SW 1271 (cell line): ENCODE data around the gene MXI1.

ENCODE experiments used
- DNase-seq, 2 experiments: peaks; one replicate each; lab custom pipeline; 2025; lab: John Stamatoyannopoulos, UW

MXI1 gene

DNA sequence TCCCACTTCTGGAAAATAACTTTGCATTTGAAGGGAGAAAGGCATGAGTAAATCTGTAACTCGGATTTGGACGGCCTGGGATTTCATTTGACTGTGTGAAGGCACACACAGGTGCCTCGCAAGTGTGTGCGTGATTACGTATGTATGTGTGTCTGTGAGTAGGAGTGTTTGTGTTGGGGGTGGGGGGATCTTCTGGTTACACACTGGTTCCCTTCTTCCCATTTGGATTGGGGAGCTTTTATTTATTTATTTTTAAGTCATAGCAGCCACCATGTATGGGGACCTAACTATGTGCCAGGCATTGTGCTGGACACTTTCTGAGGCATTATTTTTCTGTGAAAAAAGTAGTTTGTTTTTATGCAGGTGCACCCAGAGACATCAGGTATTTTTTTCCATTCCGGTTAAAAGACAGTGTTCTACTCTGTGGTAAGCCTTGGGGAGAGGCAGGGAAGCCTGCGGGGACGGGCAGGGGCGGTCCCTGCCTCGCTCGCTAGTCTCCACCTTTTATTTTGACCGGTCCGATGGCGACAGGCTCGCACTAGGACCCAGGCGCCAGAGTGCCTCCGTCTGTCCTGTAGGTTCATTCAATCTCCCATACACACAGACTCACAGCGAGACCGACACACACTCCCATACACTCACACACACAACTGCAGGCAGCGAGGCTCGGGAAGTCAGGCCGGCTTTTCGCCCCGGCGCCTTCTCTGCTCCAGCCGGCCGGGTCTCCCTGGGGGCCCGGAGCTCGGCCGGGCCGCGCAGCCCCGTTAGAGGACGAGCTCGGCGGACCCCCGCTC lies at the start of gene MXI1:
MXI1 (plus strand) TSS at position 595 of the 794 bp plus-strand sequence. CDS start 204 bp downstream, outside the sequence.
- peak; percentile 51 to 68 for DNase-seq

GRCh38 chr10:110158051-110159005 lies 49.1 kb upstream of the MXI1 start:
- no peak for DNase-seq

DNA sequence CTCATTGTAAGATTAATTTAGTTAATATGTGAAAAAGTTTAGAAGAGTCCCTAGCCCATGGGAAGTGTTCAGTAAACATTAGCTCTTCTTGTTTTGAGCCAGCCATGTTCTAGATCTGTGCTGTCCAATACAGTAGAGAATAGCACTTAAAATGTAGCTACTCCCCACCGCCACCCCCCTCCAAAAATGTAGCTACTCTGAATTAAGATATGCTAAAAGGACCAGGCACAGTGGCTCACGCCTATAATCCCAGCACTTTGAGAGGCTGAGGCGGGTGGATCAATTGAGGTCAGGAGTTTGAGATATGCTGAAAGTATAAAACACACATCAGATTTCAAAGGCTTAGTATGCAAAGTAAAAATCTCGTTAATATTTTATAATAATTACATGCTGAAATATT lies 47.3 kb upstream of the MXI1 start:
- DNase-seq = no peak

- DNase-seq = no peak
These were observed 46.9 kb upstream of the MXI1 start for GRCh38 chr10:110160522-110160921.

DNA sequence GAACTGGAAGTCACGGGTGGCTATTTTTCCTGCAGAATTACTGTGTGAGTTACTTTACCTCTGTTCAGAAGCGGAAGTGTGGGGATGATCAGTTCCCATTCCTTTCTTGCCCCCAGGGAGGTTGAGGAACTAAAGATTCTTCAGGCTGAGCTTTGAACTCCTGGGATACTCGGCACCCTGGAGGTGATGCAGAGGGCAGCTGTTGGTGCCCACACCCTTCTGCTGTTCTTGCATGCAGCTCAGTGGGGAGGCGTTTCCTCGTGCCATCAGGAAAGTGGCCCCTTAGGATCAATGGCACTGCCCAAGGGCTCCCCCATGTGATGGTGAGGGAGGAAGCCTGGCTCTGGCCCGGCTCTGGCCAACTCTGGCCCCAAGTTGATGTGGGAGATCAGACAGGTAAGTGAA lies 44.7 kb upstream of the MXI1 start:
- DNase-seq = no peak

DNA sequence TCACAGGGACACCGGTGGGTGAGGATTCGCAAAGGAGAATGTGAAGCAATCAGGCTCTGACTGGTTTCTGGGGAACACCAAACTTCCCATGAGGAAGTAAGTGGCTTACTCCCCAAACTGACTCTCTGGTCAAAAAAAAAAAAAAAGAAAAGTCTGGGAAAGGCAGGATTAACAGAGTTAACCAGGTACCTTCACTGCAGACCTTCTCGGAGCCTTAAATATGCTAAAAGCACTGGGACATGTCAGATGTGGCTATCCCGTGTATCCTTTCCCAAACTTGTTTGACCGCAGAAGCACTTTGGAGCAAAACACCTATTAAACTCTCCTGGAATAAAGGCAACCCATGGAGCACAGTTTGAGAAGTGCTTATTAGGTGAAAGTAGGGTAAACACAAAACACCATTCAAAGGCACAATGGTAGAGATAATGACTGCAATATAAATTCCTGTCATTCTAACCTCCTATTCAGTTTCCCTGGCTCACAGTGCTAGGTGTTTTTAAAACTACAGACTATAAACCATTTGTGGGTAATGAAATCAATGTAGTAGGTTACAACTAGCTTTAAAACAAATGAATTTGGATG lies 44.1 kb upstream of the MXI1 start:
- DNase-seq = no peak

DNA sequence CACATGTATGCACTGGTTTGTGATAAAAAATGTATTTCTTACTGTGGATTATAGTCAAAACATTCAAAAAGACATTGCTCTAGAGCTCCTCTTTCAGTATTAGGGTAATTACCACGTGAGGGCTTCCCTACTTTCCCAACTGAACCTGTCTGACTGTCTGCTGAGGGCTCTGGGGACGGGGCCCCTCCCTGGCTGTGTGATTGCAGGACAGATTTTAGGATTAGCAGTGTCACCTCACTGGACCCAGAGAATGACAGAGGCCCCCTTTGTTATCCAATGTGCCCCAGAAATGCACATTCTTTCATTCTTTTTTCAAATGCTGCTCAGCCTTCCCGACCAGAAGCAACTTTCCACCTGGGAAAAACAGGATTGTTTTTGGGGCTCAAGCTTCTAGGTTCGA lies 43.6 kb upstream of the MXI1 start:
- DNase-seq = no peak

- no peak for DNase-seq
These were observed 42.2 kb upstream of the MXI1 start for GRCh38 chr10:110165239-110165638.

- DNase-seq = no peak
These were observed 40.3 kb upstream of the MXI1 start for GRCh38 chr10:110167149-110167548.

GRCh38 chr10:110168601-110169481 lies 38.6 kb upstream of the MXI1 start:
- DNase-seq = no peak

DNA sequence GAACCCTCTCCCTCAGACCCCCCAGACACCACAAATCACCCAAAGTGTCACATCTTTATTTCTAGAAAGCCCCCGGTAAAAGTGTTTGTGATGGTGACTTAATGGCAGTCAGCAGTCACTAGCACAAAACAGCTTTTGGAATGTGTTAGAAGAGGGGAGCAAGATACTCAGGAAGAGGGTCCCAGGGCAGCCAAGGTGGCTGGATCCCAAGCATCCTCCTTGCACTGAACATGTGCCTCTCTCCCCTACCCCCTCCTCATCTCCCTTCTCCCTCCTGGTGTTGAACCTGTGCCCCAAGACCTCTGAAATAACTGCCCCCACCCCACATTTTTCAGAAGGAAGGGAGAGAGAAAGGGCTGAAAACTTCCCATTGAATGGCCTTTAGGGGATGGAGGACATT lies 37.8 kb upstream of the MXI1 start:
- no peak for DNase-seq

GRCh38 chr10:110170142-110170971 lies 37.0 kb upstream of the MXI1 start:
- DNase-seq = no peak

- DNase-seq = no peak
These were observed 36.4 kb upstream of the MXI1 start for GRCh38 chr10:110171032-110171431.

DNA sequence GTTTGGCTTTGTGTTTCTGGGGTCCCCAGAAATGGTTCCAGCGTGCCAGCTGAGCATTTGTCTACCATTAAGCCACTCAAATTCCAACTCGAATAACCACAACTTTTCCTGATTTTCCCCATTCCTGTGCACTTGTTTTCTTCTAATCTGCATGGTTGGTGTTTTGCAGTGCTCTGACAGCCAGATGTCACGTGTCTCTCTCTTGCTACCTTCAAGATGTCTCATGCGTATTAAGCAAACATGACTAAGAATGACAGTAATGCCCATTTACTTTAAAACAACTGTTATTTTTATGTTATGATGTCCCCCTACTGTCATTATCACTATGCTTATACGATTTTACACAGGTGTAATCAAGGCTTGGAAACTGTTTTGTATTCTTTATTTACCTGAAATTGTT lies 35.2 kb upstream of the MXI1 start:
- no peak for DNase-seq

- no peak for DNase-seq
These were observed 33.2 kb upstream of the MXI1 start for GRCh38 chr10:110174201-110174600.

GRCh38 chr10:110174816-110175215 lies 32.6 kb upstream of the MXI1 start:
- DNase-seq = no peak

- DNase-seq = no peak
These were observed 32.0 kb upstream of the MXI1 start for GRCh38 chr10:110175406-110175805.

- DNase-seq = no peak
These were observed 31.0 kb upstream of the MXI1 start for GRCh38 chr10:110176141-110177030.

GRCh38 chr10:110179220-110179619 lies 28.2 kb upstream of the MXI1 start:
- DNase-seq = no peak

DNA sequence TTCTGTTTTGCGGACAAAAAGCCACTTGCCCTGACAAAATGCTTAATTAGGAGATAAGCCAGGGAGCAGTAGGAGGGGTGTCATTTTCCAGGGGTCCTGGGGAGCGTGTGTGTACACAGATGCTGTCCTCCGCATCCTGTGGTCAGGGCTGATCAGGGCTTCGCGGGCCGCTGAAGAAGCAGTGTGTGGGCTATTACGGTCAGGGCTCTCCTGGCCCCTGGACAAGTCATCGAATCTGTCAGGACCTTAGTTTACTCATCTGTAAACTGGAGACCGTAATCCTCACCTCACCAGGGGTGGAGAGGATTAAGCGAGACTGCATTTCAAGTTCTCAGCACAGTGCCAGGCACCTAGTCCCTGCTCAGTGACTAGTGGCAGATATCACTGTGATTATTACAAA lies 26.0 kb upstream of the MXI1 start:
- no peak for DNase-seq
